WTC11 (cell line): ENCODE measurements around the gene UBA1. TPM values are rescaled to one million over a fixed set of nuclear protein-coding genes. Genes with fewer than 3 reads are reported as not detected.

ENCODE experiments used
- ATAC-seq: fragments of 200-7000 bp; cut with Tn5 transposase; 2 replicates; pipeline ENCODE4 v1.10.0; 2021; ENCODE audit warnings: mild to moderate bottlenecking, moderate library complexity
- CTCF ChIA-PET: fragments of 300-600 bp; sonication (Branson Sonifier 250); formaldehyde crosslinking; loops from one replicate; lab custom pipeline; 2021; ENCODE audit warnings: antibody characterized with exemption; lab: Charles Lee
- POLR2A ChIA-PET: fragments of 350-600 bp; sonication (Branson Sonifier 250); formaldehyde crosslinking; loops from one replicate; lab custom pipeline; 2021; ENCODE audit warnings: antibody characterized with exemption; lab: Charles Lee
- DNase-seq: peaks from one replicate; pipeline ENCODE4 v3.0.0; 2021; ENCODE audit warnings: low spot score
- H3K27ac Mint-ChIP-seq: 2 replicates; pipeline ENCODE4 v1.8.0; 2021; ENCODE audit warnings: mixed read lengths
- H3K27me3 Mint-ChIP-seq: 2 replicates; pipeline ENCODE4 v1.8.0; 2021; ENCODE audit warnings: low read depth, mild to moderate bottlenecking, moderate library complexity, mixed read lengths
- H3K36me3 Mint-ChIP-seq: 2 replicates; pipeline ENCODE4 v1.8.0; 2021; ENCODE audit warnings: mixed read lengths
- H3K4me1 Mint-ChIP-seq: 2 replicates; pipeline ENCODE4 v1.8.0; 2022; ENCODE audit warnings: mixed read lengths
- H3K4me3 Mint-ChIP-seq: 2 replicates; pipeline ENCODE4 v1.8.0; 2021; ENCODE audit warnings: mild to moderate bottlenecking, moderate library complexity, mixed read lengths
- H3K9me3 Mint-ChIP-seq: 2 replicates; pipeline ENCODE4 v1.8.0; 2021; ENCODE audit warnings: mixed read lengths
- CBFB ChIP-seq: sonication (generic); formaldehyde crosslinking; IDR thresholded peaks from 2 replicates; pipeline ENCODE4 v1.8.1; 2022; ENCODE audit warnings: mild to moderate bottlenecking, low read depth, missing genetic modification reagents
- SMAD4 ChIP-seq: sonication (generic); formaldehyde crosslinking; IDR thresholded peaks from 2 replicates; pipeline ENCODE4 v1.8.0; 2022; ENCODE audit warnings: mild to moderate bottlenecking, missing genetic modification reagents
- SOX15 ChIP-seq: fragments of 250-450 bp; sonication (Bioruptor Pico); IDR thresholded peaks from 2 replicates; pipeline ENCODE4 v1.9.0; 2021; ENCODE audit warnings: mild to moderate bottlenecking
- ZNF121 ChIP-seq: sonication (generic); formaldehyde crosslinking; IDR thresholded peaks from 2 replicates; pipeline ENCODE4 v1.8.0; 2023; ENCODE audit warnings: missing genetic modification reagents
- total RNA-seq: library from RNA; stranded (reverse); gene quantifications from 3 replicates; pipeline ENCODE4 v1.2.3, GENCODE V29; 2021
- TF ChIP-seq, protein P1 (sequence below): fragments of 250-450 bp; sonication (Bioruptor Pico); IDR thresholded peaks from 2 replicates; pipeline ENCODE4 v1.9.0; 2021; ENCODE audit warnings: mild to moderate bottlenecking
- TF ChIP-seq, protein P2 (sequence below): sonication (generic); formaldehyde crosslinking; IDR thresholded peaks from 2 replicates; pipeline ENCODE4 v1.8.1; 2023; ENCODE audit warnings: mild to moderate bottlenecking, missing genetic modification reagents, moderate library complexity
- TF ChIP-seq, protein P3 (sequence below): sonication (generic); formaldehyde crosslinking; conservative IDR thresholded peaks from 2 replicates; pipeline ENCODE4 v1.8.1; 2022; ENCODE audit warnings: mild to moderate bottlenecking, missing genetic modification reagents
- TF ChIP-seq, protein P4 (sequence below): sonication (generic); formaldehyde crosslinking; IDR thresholded peaks from 2 replicates; pipeline ENCODE4 v1.8.1; 2022; ENCODE audit warnings: low read depth, mild to moderate bottlenecking, moderate library complexity, missing genetic modification reagents, borderline replicate concordance
- TF ChIP-seq, protein P5 (sequence below): sonication (generic); formaldehyde crosslinking; IDR thresholded peaks from 2 replicates; pipeline ENCODE4 v1.8.0; 2022; ENCODE audit warnings: missing genetic modification reagents
- TF ChIP-seq, protein P6 (sequence below): sonication (generic); formaldehyde crosslinking; IDR thresholded peaks from 2 replicates; pipeline ENCODE4 v1.8.0; 2022; ENCODE audit warnings: mild to moderate bottlenecking, missing genetic modification reagents
- TF ChIP-seq, protein P7 (sequence below): fragments of 200-600 bp; IDR thresholded peaks from 2 replicates; pipeline ENCODE4 v1.8.0; 2022; ENCODE audit warnings: antibody characterized with exemption
- TF ChIP-seq, protein P8 (sequence below): sonication (generic); formaldehyde crosslinking; IDR thresholded peaks from 2 replicates; pipeline ENCODE4 v1.8.1; 2023; ENCODE audit warnings: mild to moderate bottlenecking, missing genetic modification reagents, borderline replicate concordance
- TF ChIP-seq, protein P9 (sequence below): sonication (generic); formaldehyde crosslinking; IDR thresholded peaks from 2 replicates; pipeline ENCODE4 v1.8.0; 2023; ENCODE audit warnings: missing genetic modification reagents, mild to moderate bottlenecking, borderline replicate concordance

The UBA1 gene
- total RNA-seq, 1 experiment from 2014 or later, result 379 TPM

DNA sequence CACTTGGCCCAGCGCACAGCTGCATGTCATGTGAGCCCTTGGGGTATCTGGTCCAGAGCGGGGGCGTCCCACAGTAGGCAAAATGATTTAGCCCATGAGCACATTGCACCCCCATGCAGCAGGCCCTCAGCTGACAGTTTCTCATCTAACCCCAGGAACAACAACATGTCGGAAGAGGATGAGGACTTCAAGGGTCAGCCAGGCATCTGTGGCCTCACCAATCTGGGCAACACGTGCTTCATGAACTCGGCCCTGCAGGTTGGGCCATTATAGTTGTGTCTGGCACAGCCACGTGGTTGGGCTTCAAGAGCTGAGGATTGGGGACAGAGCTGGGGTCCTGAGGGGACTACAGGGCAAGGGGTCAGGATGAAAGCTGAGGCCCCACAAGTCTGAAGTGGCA is 47.0 kb downstream of the UBA1 start (continued):
- TF ChIP-seq, protein P1, sequence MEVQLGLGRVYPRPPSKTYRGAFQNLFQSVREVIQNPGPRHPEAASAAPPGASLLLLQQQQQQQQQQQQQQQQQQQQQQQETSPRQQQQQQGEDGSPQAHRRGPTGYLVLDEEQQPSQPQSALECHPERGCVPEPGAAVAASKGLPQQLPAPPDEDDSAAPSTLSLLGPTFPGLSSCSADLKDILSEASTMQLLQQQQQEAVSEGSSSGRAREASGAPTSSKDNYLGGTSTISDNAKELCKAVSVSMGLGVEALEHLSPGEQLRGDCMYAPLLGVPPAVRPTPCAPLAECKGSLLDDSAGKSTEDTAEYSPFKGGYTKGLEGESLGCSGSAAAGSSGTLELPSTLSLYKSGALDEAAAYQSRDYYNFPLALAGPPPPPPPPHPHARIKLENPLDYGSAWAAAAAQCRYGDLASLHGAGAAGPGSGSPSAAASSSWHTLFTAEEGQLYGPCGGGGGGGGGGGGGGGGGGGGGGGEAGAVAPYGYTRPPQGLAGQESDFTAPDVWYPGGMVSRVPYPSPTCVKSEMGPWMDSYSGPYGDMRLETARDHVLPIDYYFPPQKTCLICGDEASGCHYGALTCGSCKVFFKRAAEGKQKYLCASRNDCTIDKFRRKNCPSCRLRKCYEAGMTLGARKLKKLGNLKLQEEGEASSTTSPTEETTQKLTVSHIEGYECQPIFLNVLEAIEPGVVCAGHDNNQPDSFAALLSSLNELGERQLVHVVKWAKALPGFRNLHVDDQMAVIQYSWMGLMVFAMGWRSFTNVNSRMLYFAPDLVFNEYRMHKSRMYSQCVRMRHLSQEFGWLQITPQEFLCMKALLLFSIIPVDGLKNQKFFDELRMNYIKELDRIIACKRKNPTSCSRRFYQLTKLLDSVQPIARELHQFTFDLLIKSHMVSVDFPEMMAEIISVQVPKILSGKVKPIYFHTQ (CRISPR knock-in tag), result no peak
- TF ChIP-seq, protein P2, sequence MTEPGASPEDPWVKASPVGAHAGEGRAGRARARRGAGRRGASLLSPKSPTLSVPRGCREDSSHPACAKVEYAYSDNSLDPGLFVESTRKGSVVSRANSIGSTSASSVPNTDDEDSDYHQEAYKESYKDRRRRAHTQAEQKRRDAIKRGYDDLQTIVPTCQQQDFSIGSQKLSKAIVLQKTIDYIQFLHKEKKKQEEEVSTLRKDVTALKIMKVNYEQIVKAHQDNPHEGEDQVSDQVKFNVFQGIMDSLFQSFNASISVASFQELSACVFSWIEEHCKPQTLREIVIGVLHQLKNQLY (CRISPR knock-in tag), result no peak
- TF ChIP-seq, protein P3, sequence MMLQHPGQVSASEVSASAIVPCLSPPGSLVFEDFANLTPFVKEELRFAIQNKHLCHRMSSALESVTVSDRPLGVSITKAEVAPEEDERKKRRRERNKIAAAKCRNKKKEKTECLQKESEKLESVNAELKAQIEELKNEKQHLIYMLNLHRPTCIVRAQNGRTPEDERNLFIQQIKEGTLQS (CRISPR knock-in tag), result no peak
- TF ChIP-seq, protein P4, sequence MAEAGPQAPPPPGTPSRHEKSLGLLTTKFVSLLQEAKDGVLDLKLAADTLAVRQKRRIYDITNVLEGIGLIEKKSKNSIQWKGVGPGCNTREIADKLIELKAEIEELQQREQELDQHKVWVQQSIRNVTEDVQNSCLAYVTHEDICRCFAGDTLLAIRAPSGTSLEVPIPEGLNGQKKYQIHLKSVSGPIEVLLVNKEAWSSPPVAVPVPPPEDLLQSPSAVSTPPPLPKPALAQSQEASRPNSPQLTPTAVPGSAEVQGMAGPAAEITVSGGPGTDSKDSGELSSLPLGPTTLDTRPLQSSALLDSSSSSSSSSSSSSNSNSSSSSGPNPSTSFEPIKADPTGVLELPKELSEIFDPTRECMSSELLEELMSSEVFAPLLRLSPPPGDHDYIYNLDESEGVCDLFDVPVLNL (CRISPR knock-in tag), result no peak
- TF ChIP-seq SMAD4 (no peak), ZNF121 (CRISPR knock-in tag) (no peak), CBFB (CRISPR knock-in tag) (no peak)
- TF ChIP-seq, protein P5, sequence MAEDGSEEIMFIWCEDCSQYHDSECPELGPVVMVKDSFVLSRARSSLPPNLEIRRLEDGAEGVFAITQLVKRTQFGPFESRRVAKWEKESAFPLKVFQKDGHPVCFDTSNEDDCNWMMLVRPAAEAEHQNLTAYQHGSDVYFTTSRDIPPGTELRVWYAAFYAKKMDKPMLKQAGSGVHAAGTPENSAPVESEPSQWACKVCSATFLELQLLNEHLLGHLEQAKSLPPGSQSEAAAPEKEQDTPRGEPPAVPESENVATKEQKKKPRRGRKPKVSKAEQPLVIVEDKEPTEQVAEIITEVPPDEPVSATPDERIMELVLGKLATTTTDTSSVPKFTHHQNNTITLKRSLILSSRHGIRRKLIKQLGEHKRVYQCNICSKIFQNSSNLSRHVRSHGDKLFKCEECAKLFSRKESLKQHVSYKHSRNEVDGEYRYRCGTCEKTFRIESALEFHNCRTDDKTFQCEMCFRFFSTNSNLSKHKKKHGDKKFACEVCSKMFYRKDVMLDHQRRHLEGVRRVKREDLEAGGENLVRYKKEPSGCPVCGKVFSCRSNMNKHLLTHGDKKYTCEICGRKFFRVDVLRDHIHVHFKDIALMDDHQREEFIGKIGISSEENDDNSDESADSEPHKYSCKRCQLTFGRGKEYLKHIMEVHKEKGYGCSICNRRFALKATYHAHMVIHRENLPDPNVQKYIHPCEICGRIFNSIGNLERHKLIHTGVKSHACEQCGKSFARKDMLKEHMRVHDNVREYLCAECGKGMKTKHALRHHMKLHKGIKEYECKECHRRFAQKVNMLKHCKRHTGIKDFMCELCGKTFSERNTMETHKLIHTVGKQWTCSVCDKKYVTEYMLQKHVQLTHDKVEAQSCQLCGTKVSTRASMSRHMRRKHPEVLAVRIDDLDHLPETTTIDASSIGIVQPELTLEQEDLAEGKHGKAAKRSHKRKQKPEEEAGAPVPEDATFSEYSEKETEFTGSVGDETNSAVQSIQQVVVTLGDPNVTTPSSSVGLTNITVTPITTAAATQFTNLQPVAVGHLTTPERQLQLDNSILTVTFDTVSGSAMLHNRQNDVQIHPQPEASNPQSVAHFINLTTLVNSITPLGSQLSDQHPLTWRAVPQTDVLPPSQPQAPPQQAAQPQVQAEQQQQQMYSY (CRISPR knock-in tag), result no peak
- TF ChIP-seq, protein P6, sequence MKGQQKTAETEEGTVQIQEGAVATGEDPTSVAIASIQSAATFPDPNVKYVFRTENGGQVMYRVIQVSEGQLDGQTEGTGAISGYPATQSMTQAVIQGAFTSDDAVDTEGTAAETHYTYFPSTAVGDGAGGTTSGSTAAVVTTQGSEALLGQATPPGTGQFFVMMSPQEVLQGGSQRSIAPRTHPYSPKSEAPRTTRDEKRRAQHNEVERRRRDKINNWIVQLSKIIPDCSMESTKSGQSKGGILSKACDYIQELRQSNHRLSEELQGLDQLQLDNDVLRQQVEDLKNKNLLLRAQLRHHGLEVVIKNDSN (CRISPR knock-in tag), result no peak

DNA sequence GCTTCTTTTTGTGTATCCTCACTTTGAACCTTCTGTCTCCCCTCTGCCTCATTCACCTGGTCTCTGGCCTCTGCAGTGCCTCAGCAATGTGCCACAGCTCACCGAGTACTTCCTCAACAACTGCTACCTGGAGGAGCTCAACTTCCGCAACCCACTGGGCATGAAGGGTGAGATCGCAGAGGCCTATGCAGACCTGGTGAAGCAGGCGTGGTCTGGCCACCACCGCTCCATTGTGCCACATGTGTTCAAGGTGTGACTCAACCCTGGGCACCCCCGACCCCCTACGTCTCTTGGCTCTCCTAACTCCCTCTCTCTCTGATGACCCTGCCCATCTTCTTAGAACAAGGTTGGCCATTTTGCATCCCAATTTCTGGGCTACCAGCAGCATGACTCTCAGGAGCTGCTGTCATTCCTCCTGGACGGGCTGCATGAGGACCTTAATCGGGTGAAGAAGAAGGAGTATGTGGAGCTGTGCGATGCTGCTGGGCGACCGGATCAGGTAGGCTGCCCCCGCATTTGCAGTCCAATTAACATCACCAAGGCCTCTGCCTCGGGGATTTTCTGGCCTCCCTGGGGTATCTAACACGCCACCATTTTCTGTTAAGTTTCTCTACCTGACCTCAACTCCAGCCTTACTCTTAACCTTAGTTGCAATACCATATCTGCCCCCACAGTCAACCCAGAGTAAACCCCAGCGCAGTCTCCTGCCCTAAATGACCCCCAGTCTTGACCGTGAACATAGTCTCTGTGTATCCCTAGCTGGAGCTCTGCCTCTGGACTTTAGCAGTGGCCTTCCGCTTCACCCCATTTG is 47.8 kb downstream of the UBA1 start:
- H3K27ac Mint-ChIP-seq, result no peak overlapping the region
- ChIA-PET CTCF (no interaction called here), POLR2A (no interaction called here)
- H3K4me1 Mint-ChIP-seq, result no peaks in the 10 kb centered on the region
- H3K9me3 Mint-ChIP-seq, result no peaks in the 10 kb centered on the region
- H3K27me3 Mint-ChIP-seq, result no peaks in the 10 kb centered on the region
- ATAC-seq (no peak), DNase-seq (no peak)
- H3K4me3 Mint-ChIP-seq, result no peak overlapping the region
- peaks cover 51% of the 10 kb centered on the region for H3K36me3 Mint-ChIP-seq
- TF ChIP-seq, protein P7, sequence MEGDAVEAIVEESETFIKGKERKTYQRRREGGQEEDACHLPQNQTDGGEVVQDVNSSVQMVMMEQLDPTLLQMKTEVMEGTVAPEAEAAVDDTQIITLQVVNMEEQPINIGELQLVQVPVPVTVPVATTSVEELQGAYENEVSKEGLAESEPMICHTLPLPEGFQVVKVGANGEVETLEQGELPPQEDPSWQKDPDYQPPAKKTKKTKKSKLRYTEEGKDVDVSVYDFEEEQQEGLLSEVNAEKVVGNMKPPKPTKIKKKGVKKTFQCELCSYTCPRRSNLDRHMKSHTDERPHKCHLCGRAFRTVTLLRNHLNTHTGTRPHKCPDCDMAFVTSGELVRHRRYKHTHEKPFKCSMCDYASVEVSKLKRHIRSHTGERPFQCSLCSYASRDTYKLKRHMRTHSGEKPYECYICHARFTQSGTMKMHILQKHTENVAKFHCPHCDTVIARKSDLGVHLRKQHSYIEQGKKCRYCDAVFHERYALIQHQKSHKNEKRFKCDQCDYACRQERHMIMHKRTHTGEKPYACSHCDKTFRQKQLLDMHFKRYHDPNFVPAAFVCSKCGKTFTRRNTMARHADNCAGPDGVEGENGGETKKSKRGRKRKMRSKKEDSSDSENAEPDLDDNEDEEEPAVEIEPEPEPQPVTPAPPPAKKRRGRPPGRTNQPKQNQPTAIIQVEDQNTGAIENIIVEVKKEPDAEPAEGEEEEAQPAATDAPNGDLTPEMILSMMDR, result no peak
- TF ChIP-seq, protein P8, sequence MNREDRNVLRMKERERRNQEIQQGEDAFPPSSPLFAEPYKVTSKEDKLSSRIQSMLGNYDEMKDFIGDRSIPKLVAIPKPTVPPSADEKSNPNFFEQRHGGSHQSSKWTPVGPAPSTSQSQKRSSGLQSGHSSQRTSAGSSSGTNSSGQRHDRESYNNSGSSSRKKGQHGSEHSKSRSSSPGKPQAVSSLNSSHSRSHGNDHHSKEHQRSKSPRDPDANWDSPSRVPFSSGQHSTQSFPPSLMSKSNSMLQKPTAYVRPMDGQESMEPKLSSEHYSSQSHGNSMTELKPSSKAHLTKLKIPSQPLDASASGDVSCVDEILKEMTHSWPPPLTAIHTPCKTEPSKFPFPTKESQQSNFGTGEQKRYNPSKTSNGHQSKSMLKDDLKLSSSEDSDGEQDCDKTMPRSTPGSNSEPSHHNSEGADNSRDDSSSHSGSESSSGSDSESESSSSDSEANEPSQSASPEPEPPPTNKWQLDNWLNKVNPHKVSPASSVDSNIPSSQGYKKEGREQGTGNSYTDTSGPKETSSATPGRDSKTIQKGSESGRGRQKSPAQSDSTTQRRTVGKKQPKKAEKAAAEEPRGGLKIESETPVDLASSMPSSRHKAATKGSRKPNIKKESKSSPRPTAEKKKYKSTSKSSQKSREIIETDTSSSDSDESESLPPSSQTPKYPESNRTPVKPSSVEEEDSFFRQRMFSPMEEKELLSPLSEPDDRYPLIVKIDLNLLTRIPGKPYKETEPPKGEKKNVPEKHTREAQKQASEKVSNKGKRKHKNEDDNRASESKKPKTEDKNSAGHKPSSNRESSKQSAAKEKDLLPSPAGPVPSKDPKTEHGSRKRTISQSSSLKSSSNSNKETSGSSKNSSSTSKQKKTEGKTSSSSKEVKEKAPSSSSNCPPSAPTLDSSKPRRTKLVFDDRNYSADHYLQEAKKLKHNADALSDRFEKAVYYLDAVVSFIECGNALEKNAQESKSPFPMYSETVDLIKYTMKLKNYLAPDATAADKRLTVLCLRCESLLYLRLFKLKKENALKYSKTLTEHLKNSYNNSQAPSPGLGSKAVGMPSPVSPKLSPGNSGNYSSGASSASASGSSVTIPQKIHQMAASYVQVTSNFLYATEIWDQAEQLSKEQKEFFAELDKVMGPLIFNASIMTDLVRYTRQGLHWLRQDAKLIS, result no peak
- TF ChIP-seq, protein P9, sequence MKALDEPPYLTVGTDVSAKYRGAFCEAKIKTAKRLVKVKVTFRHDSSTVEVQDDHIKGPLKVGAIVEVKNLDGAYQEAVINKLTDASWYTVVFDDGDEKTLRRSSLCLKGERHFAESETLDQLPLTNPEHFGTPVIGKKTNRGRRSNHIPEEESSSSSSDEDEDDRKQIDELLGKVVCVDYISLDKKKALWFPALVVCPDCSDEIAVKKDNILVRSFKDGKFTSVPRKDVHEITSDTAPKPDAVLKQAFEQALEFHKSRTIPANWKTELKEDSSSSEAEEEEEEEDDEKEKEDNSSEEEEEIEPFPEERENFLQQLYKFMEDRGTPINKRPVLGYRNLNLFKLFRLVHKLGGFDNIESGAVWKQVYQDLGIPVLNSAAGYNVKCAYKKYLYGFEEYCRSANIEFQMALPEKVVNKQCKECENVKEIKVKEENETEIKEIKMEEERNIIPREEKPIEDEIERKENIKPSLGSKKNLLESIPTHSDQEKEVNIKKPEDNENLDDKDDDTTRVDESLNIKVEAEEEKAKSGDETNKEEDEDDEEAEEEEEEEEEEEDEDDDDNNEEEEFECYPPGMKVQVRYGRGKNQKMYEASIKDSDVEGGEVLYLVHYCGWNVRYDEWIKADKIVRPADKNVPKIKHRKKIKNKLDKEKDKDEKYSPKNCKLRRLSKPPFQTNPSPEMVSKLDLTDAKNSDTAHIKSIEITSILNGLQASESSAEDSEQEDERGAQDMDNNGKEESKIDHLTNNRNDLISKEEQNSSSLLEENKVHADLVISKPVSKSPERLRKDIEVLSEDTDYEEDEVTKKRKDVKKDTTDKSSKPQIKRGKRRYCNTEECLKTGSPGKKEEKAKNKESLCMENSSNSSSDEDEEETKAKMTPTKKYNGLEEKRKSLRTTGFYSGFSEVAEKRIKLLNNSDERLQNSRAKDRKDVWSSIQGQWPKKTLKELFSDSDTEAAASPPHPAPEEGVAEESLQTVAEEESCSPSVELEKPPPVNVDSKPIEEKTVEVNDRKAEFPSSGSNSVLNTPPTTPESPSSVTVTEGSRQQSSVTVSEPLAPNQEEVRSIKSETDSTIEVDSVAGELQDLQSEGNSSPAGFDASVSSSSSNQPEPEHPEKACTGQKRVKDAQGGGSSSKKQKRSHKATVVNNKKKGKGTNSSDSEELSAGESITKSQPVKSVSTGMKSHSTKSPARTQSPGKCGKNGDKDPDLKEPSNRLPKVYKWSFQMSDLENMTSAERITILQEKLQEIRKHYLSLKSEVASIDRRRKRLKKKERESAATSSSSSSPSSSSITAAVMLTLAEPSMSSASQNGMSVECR (CRISPR knock-in tag), result no peak
- TF ChIP-seq SOX15 (CRISPR knock-in tag), result no peak
